Measurements from ENCODE around the gene PSIP1.

DNA sequence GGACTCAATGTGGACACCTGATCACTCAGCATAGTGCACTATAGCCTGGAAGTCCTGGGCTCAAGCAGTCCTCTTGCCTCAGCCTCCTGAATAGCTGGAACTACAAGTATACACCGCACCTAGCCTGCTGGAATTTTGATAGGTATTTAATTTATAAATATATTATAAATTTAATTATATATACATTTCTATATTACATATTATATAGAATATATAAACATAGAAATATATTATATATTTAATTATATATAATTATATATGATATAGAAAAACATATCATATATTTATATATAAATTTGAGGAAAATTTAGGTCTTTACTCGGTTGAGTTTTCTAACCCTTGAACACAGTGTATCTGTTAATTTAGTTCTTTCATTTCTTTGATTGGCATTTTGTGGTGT lies 15.2 kb upstream of the PSIP1 start:
- TF ChIP-seq POLR2A (IDR thresholded peaks at IDR 0.05; ENCODE audit: extremely low read depth, insufficient read length) (no peak), MYC (IDR thresholded peaks at IDR 0.05; ENCODE audit: low read depth, low read length) (no peak)
- TF ChIP-seq, protein P1, sequence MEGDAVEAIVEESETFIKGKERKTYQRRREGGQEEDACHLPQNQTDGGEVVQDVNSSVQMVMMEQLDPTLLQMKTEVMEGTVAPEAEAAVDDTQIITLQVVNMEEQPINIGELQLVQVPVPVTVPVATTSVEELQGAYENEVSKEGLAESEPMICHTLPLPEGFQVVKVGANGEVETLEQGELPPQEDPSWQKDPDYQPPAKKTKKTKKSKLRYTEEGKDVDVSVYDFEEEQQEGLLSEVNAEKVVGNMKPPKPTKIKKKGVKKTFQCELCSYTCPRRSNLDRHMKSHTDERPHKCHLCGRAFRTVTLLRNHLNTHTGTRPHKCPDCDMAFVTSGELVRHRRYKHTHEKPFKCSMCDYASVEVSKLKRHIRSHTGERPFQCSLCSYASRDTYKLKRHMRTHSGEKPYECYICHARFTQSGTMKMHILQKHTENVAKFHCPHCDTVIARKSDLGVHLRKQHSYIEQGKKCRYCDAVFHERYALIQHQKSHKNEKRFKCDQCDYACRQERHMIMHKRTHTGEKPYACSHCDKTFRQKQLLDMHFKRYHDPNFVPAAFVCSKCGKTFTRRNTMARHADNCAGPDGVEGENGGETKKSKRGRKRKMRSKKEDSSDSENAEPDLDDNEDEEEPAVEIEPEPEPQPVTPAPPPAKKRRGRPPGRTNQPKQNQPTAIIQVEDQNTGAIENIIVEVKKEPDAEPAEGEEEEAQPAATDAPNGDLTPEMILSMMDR (IDR thresholded peaks at IDR 0.05; ENCODE audit: low read depth, low read length) = no peak
- TF ChIP-seq, protein P2, sequence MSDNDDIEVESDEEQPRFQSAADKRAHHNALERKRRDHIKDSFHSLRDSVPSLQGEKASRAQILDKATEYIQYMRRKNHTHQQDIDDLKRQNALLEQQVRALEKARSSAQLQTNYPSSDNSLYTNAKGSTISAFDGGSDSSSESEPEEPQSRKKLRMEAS (IDR thresholded peaks at IDR 0.05; ENCODE audit: low read depth, low read length) = no peak
